GM18519 (cell line): Measurements from ENCODE around the gene CACHD1.

Experiments
- ATAC-seq: cut with Tn5 transposase; IDR thresholded peaks from one replicate; pipeline ENCODE4 v1.9.1; 2021; ENCODE audit warnings: mild to moderate bottlenecking, moderate library complexity; ENCODE audit not compliant: unreplicated experiment, low FRiP score

The CACHD1 gene

GRCh38 chr1:64472040-64472376 is 2.1 kb downstream of the CACHD1 start:
- no peak for ATAC-seq

- ATAC-seq = no peak
Measured at GRCh38 chr1:64472805-64473204, 2.9 kb downstream of the CACHD1 start.

GRCh38 chr1:64473367-64473766 is 3.4 kb downstream of the CACHD1 start:
- no peak for ATAC-seq

- no peak for ATAC-seq
Measured at GRCh38 chr1:64474133-64474532, 4.2 kb downstream of the CACHD1 start.

- no peak for ATAC-seq
Measured at GRCh38 chr1:64474665-64475439, 4.9 kb downstream of the CACHD1 start.

GRCh38 chr1:64476251-64476952 is 6.5 kb downstream of the CACHD1 start:
- ATAC-seq = no peak

GRCh38 chr1:64478594-64479470 is 8.9 kb downstream of the CACHD1 start:
- no peak for ATAC-seq

- no peak for ATAC-seq
Measured at GRCh38 chr1:64479874-64480273, 9.9 kb downstream of the CACHD1 start.

GRCh38 chr1:64480999-64481772 is 11.3 kb downstream of the CACHD1 start:
- ATAC-seq = no peak

- ATAC-seq = no peak
Measured at GRCh38 chr1:64482128-64482527, 12.2 kb downstream of the CACHD1 start.

GRCh38 chr1:64482720-64483119 is 12.8 kb downstream of the CACHD1 start:
- ATAC-seq = no peak

- ATAC-seq = no peak
Measured at GRCh38 chr1:64483731-64484414, 13.9 kb downstream of the CACHD1 start.

GRCh38 chr1:64484651-64485050 is 14.7 kb downstream of the CACHD1 start:
- ATAC-seq = no peak

- ATAC-seq = no peak
Measured at GRCh38 chr1:64486193-64486592, 16.3 kb downstream of the CACHD1 start.

GRCh38 chr1:64487061-64487460 is 17.1 kb downstream of the CACHD1 start:
- ATAC-seq = no peak

- no peak for ATAC-seq
Measured at GRCh38 chr1:64488862-64489261, 18.9 kb downstream of the CACHD1 start.

GRCh38 chr1:64489707-64490106 is 19.8 kb downstream of the CACHD1 start:
- ATAC-seq = no peak

- ATAC-seq = no peak
Measured at GRCh38 chr1:64490213-64490818, 20.4 kb downstream of the CACHD1 start.

- no peak for ATAC-seq
Measured at GRCh38 chr1:64492424-64492823, 22.5 kb downstream of the CACHD1 start.
